Dedifferentiated amniotic fluid mesenchymal stem cell (primary cell): Measurements from ENCODE around the gene CKB.

Source experiments
- DNase-seq: peaks from one replicate; pipeline ENCODE4 v3.0.0-alpha.2; 2016; ENCODE audit errors: extremely low spot score

Gene CKB

GRCh38 chr14:103522649-103523574, at the start of gene CKB:
Gene CKB, minus strand, starts transcription at chr14:103522830. Its CDS starts 337 bp downstream, at chr14:103522493.
- no peak for DNase-seq

DNA sequence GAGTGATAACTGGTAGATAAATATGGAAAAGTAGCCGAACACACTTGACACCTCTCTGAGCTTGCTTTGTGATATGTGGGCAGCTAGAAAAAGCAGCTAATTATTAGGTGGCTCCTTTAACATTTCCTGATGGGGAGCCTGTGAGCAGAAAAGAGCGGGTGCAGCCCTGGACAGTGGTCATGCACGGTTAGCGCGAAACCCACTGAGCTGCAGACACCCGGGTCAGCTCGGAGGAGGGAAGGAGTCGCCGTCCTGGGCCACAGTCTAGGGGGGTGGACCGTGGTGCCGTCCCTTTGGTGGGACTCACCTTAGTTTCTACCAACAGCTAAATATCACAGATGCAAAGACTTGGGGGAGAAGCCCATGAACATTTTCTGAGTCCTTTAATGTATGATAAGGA, 46.8 kb upstream of the CKB start:
- DNase-seq = no peak

- DNase-seq = no peak
Measured at GRCh38 chr14:103568952-103569351, 46.3 kb upstream of the CKB start.

- no peak for DNase-seq
Measured at GRCh38 chr14:103563844-103564505, 41.3 kb upstream of the CKB start.

- DNase-seq = no peak
Measured at GRCh38 chr14:103563226-103563620, 40.6 kb upstream of the CKB start.

DNA sequence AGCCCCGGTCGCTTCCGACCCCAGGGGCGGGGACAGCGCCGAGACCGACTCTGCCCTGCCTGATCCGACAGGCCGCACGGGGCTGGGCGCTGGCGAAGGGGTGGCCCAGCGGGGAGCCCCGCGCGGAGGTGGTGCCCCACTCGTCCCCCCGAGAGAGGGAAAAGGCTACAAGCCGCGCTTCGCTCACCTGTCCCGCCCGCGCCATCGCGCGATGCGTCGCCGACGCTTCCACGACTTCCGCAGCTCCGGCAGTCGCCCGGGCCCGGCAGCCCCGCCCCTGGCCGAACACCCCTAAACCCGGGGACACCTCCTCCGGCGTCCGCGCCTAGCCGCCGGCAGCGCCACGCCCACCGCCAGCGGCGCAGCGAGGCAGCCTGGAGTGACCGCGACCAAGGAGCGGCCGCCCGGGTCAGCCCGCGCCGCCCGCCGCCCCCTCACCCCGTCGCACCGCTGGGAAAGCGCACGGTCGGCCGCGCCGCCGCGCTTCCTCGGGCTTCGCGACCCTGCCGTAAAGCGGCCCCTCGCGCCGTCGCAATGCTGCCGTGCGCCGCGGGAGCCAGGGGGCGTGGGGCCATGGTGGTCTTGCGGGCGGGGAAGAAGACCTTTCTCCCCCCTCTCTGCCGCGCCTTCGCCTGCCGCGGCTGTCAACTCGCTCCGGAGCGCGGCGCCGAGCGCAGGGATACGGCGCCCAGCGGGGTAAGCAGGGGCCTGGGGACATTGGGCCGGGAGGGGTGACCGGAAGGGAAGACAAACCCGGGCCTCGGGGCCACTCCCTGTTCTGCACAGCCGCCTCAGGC, 40.0 kb upstream of the CKB start, which contains the start of the genes BAG5 and COA8:
Gene BAG5, minus strand, starts transcription at position 229 of the 797 bp plus-strand sequence. CDS start 1,493 bp downstream, outside the sequence.
Gene COA8, plus strand, starts transcription at position 532 of the 797 bp plus-strand sequence. Its CDS starts 42 bp downstream, at position 574.
- peak; percentile 56 for DNase-seq

GRCh38 chr14:103562179-103562428, 39.5 kb upstream of the CKB start:
- no peak for DNase-seq

- peak; percentile 38 for DNase-seq
Measured at GRCh38 chr14:103561381-103562178, 39.0 kb upstream of the CKB start.

GRCh38 chr14:103560691-103561090, 38.1 kb upstream of the CKB start:
- DNase-seq = no peak

- DNase-seq = no peak
Measured at GRCh38 chr14:103559766-103560165, 37.1 kb upstream of the CKB start.

DNA sequence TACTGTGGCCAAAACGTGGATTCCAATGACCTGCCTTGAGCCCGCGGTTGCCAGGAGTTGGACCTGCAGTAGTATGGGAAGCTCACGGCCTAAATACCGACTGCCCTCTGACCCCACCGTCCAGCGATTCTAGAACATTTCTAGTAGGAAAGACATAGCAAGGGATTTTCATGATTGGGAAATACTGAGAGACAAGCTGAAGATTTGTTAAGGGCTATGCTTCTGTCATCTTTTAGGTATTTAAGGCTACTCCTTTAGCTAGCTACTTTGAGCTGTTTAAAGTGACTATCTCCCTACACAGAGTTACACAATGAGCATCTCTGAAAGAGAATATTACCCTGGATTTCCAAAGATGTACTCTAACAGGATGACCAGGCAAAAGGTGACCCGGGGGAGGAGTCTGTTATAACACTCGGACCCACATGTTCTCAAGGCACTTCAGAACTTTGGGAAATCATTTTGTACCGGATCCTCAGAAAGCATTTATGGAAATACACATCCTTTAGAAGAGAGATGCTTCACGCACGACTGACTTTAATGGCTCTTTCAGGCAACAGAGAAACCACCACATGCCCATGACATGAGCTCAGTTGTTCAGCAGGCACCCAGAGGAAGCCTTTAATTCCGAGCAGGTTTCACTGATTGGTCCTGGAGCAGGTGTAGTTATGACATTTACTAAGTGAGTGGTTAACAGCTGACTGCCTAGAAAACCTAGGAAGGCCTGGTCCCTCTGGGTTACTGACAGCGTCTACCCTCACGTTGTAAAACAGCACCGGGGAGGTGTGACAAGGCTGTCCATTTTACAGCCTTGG, 35.6 kb upstream of the CKB start:
- DNase-seq = peak; percentile 43

DNA sequence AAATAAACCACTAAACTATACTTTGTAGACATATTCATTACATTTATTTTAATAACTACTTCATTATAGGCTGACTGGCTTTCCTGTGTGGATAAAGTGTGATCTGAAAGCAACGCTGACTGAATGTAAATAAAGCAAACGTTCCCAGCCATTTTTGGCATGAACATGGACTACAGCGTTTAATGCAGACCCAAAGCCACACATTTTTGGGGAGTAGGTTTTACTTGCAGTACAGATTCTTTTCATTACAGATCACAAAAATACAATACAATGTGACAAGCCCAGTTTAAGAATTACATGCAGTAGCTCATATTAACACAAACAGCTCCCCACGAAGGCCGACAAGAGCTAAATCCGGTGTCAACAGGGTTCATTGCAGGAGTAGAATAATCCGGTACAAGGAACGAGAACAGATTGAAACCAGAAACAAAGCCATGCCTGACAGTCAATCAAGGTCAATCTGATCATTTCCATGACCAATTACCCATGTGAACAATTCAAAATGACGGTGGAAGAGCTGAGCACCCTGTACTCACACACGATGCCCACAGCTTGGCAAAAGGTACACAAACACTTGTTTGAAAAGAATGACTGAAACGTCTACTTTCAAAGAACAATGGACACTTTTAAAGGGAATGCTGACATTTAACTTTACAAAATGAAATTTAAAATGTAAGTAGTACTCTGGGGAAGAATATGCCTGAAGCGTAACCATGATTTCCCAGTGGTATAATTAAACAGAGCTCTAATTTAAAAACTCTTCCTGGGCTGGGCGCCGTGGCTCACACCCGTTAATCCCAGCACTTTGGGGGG, 34.5 kb upstream of the CKB start:
- no peak for DNase-seq

GRCh38 chr14:103555559-103556337, 33.1 kb upstream of the CKB start:
- no peak for DNase-seq

GRCh38 chr14:103552846-103553210, 30.2 kb upstream of the CKB start:
- no peak for DNase-seq

DNA sequence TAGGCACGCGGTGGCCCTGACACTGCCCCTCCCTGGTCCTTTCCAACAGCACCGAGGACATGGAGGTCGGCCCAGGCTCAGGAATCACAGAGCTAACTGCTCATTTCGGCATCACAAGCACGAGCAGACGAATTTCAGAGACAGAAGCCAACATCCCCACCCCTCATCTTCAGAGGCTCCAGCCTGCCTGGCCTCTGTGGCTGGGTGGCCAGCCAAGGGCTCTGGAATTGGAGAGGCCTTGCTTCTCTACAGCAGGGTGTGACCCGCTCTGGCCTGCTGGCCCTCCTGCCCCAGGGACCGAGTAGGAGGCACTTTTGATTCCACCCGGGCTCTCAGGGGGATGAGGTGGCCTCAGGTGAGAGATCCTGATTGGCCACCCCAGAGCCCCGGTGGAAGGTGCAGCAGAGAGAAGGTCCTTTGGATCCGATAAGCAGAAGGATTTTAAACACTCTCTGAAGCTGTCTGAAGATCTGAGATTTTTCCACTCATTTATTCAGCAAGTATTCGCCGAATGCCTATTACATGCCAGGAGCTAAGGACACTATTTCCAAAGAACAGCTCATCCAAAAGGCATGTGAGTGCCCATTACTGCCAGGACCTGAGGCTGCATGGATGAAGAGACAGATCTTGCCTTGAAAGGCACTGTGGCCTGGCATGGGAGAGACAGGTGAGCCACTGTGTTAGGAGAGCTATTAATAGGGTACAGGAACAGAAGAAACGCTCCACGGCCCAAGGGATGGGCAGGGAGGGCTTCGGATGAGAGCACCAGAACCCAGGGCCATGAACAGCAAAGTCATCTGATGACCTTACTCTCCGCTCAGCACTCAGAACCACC, 29.6 kb upstream of the CKB start:
- DNase-seq = peak; percentile 73

- DNase-seq = no peak
Measured at GRCh38 chr14:103551338-103551762, 28.7 kb upstream of the CKB start.

- DNase-seq = no peak
Measured at GRCh38 chr14:103550451-103551337, 28.1 kb upstream of the CKB start.
